Hepatocyte (in vitro differentiated cells): ENCODE data around the gene SLC13A5.

Source experiments
- CTCF ChIP-seq: fragments of 200-600 bp; sonication (generic); IDR thresholded peaks from 2 replicates; pipeline ENCODE4 v1.5.1; 2016; ENCODE audit warnings: antibody characterized with exemption, mild to moderate bottlenecking; ENCODE audit not compliant: poor library complexity
- EZH2 ChIP-seq: fragments of 200-600 bp; sonication (generic); IDR thresholded peaks from 2 replicates; pipeline ENCODE4 v1.6.1; 2016; ENCODE audit warnings: antibody characterized with exemption, mild to moderate bottlenecking, borderline replicate concordance
- EZH2phosphoT487 ChIP-seq: fragments of 200-600 bp; sonication (generic); IDR thresholded peaks from one replicate; pipeline ENCODE4 v1.6.1; 2018; ENCODE audit warnings: antibody characterized with exemption, mild to moderate bottlenecking, low read depth, moderate library complexity; ENCODE audit not compliant: unreplicated experiment, severe bottlenecking

DNA sequence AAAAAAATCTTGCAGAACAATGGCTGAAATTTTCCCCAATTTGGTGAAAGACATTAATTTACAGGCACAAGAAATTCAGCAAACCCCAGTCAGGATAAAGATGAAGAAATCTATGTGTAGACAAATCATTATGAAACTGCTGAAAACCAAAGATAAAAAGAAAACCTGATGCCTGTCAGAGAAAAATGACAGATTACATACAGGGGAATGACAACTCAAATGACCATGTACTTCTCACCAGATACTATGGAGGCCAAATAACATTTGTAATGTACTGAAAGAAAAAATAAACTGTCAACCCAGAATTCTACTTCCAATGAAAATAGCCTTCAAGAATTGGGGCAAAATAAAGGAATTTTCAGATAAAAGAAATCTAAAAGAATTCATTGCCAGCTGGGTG, 35.4 kb upstream of the SLC13A5 start:
- TF ChIP-seq CTCF: no peak
- TF ChIP-seq EZH2: no peak
- TF ChIP-seq EZH2phosphoT487: no peak
